MM.1S (cell line): ENCODE measurements around the gene KRTAP5-6.

ENCODE experiments used
- DNase-seq: peaks from one replicate; pipeline ENCODE4 v3.0.0-alpha.2; 2015
- H2AFZ ChIP-seq: fragments of 300-600 bp; sonication (generic); 2 replicates; pipeline ENCODE4 v1.6.0; 2016; ENCODE audit warnings: antibody characterized with exemption, low read length
- H3F3A ChIP-seq: fragments of 300-600 bp; sonication (generic); 2 replicates; pipeline ENCODE4 v1.6.1; 2016; ENCODE audit warnings: mild to moderate bottlenecking, antibody characterized with exemption, low read length, moderate library complexity, mixed read lengths; ENCODE audit not compliant: insufficient read depth
- H3K27ac ChIP-seq: fragments of 300-600 bp; sonication (generic); 2 replicates; pipeline ENCODE4 v1.5.1; 2016; ENCODE audit warnings: mild to moderate bottlenecking, low read length
- H3K27me3 ChIP-seq: fragments of 300-600 bp; sonication (generic); replicated peaks from 2 replicates; pipeline ENCODE4 v1.6.0; 2016; ENCODE audit warnings: low read length; ENCODE audit not compliant: insufficient read depth
- H3K36me3 ChIP-seq: fragments of 300-600 bp; sonication (generic); replicated peaks from 2 replicates; pipeline ENCODE4 v1.6.1; 2016; ENCODE audit warnings: mild to moderate bottlenecking, low read length, mixed read lengths; ENCODE audit not compliant: insufficient read depth
- H3K4me1 ChIP-seq: fragments of 300-600 bp; sonication (generic); 2 replicates; pipeline ENCODE4 v1.6.1; 2016; ENCODE audit warnings: low read length, mixed read lengths
- H3K4me2 ChIP-seq: fragments of 300-600 bp; sonication (generic); 2 replicates; pipeline ENCODE4 v1.6.0; 2016; ENCODE audit warnings: low read depth, low read length
- H3K4me3 ChIP-seq: fragments of 300-600 bp; sonication (generic); 2 replicates; pipeline ENCODE4 v1.5.1; 2016; ENCODE audit warnings: low read length, mixed read lengths
- H3K79me2 ChIP-seq: fragments of 300-600 bp; sonication (generic); 2 replicates; pipeline ENCODE4 v1.6.1; 2016; ENCODE audit warnings: mixed run types, low read length, mixed read lengths
- H3K9ac ChIP-seq: fragments of 300-600 bp; sonication (generic); 2 replicates; pipeline ENCODE4 v1.6.1; 2016; ENCODE audit warnings: low read length, mixed read lengths
- H3K9me2 ChIP-seq: fragments of 300-600 bp; sonication (generic); replicated peaks from 2 replicates; pipeline ENCODE4 v1.6.1; 2016; ENCODE audit warnings: mild to moderate bottlenecking, low read length, mixed read lengths; ENCODE audit not compliant: insufficient read depth
- H3K9me3 ChIP-seq: fragments of 300-600 bp; sonication (generic); replicated peaks from 2 replicates; pipeline ENCODE4 v1.6.1; 2016; ENCODE audit warnings: mild to moderate bottlenecking, low read length, mixed read lengths; ENCODE audit not compliant: insufficient read depth
- H4K20me1 ChIP-seq: fragments of 300-600 bp; sonication (generic); 2 replicates; pipeline ENCODE4 v1.6.1; 2016; ENCODE audit warnings: mild to moderate bottlenecking, low read length, moderate library complexity, mixed read lengths; ENCODE audit not compliant: insufficient read depth
- EZH2 ChIP-seq: fragments of 300-600 bp; sonication (generic); optimal IDR thresholded peaks from 2 replicates; pipeline ENCODE3; 2017; ENCODE audit warnings: low read depth, mild to moderate bottlenecking, antibody characterized with exemption, low read length, mixed read lengths
- EZH2phosphoT487 ChIP-seq: fragments of 300-600 bp; sonication (generic); IDR thresholded peaks from 2 replicates; pipeline ENCODE4 v1.6.1; 2018; ENCODE audit warnings: antibody characterized with exemption, low read length
- TF ChIP-seq, protein P1 (sequence below): fragments of 300-600 bp; sonication (generic); IDR thresholded peaks from 2 replicates; pipeline ENCODE4 v1.5.1; 2016; ENCODE audit warnings: antibody characterized with exemption, low read length, mixed read lengths

The KRTAP5-6 gene

DNA sequence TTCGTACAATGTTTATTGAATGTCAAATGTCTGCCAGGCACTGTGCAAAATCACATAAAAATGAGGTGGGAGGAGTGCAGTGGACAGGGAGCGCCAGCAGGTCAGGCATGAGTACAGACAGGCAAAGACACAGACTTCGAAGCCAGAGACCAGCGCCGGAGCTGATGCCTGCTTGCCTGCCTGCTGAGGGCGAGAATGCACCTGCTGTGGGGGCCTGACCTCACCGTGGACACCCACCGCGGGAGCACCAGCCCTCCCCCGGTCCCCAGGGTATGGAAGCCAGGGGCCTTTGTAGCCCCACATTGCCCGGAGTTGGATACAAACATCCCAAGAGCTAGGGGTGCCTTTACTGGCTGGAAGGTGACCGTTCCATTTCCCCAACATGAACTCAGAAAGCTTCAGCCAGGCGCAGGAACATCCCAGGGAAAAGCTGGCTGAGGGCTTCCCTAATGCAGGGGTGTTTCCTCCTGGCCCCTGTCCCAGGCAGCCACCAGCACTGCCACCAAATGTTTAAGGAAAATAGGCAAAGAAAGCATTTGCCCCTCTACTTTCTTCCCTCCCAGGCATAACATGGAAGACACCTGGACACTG lies 35.5 kb downstream of the KRTAP5-6 start:
- DNase-seq = no peak
- no peaks in the 10 kb centered on the region for H3K9me3 ChIP-seq
- H3K9ac ChIP-seq = no peak overlapping the region
- no peaks in the 10 kb centered on the region for H3K36me3 ChIP-seq
- no peaks in the 10 kb centered on the region for H3K9me2 ChIP-seq
- H4K20me1 ChIP-seq = no peaks in the 10 kb centered on the region
- no peak overlapping the region for H2AFZ ChIP-seq
- TF ChIP-seq, protein P1, sequence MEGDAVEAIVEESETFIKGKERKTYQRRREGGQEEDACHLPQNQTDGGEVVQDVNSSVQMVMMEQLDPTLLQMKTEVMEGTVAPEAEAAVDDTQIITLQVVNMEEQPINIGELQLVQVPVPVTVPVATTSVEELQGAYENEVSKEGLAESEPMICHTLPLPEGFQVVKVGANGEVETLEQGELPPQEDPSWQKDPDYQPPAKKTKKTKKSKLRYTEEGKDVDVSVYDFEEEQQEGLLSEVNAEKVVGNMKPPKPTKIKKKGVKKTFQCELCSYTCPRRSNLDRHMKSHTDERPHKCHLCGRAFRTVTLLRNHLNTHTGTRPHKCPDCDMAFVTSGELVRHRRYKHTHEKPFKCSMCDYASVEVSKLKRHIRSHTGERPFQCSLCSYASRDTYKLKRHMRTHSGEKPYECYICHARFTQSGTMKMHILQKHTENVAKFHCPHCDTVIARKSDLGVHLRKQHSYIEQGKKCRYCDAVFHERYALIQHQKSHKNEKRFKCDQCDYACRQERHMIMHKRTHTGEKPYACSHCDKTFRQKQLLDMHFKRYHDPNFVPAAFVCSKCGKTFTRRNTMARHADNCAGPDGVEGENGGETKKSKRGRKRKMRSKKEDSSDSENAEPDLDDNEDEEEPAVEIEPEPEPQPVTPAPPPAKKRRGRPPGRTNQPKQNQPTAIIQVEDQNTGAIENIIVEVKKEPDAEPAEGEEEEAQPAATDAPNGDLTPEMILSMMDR = no peak
- TF ChIP-seq EZH2 (no peak), EZH2phosphoT487 (no peak)
- no peak overlapping the region for H3K4me2 ChIP-seq
- H3K27me3 ChIP-seq = peaks cover 94% of the 10 kb centered on the region
- no peak overlapping the region for H3K27ac ChIP-seq
- H3F3A ChIP-seq = no peaks in the 10 kb centered on the region
- no peak overlapping the region for H3K4me3 ChIP-seq
- H3K4me1 ChIP-seq = no peaks in the 10 kb centered on the region
- H3K79me2 ChIP-seq = no peaks in the 10 kb centered on the region

GRCh38 chr11:1733009-1733715 lies 36.2 kb downstream of the KRTAP5-6 start:
- no peaks in the 10 kb centered on the region for H3K9me2 ChIP-seq
- H3K4me2 ChIP-seq = no peak overlapping the region
- H3K27me3 ChIP-seq = peaks cover 94% of the 10 kb centered on the region
- no peaks in the 10 kb centered on the region for H3K9me3 ChIP-seq
- no peaks in the 10 kb centered on the region for H3K36me3 ChIP-seq
- H4K20me1 ChIP-seq = no peaks in the 10 kb centered on the region
- H3K4me1 ChIP-seq = no peaks in the 10 kb centered on the region
- H2AFZ ChIP-seq = no peak overlapping the region
- no peak overlapping the region for H3K27ac ChIP-seq
- DNase-seq = no peak
- no peak overlapping the region for H3K9ac ChIP-seq
- no peak overlapping the region for H3K4me3 ChIP-seq
- H3K79me2 ChIP-seq = no peaks in the 10 kb centered on the region
- no peak for TF ChIP-seq EZH2
- TF ChIP-seq, protein P1 = no peak
- TF ChIP-seq EZH2phosphoT487 = no peak
- no peaks in the 10 kb centered on the region for H3F3A ChIP-seq

DNA sequence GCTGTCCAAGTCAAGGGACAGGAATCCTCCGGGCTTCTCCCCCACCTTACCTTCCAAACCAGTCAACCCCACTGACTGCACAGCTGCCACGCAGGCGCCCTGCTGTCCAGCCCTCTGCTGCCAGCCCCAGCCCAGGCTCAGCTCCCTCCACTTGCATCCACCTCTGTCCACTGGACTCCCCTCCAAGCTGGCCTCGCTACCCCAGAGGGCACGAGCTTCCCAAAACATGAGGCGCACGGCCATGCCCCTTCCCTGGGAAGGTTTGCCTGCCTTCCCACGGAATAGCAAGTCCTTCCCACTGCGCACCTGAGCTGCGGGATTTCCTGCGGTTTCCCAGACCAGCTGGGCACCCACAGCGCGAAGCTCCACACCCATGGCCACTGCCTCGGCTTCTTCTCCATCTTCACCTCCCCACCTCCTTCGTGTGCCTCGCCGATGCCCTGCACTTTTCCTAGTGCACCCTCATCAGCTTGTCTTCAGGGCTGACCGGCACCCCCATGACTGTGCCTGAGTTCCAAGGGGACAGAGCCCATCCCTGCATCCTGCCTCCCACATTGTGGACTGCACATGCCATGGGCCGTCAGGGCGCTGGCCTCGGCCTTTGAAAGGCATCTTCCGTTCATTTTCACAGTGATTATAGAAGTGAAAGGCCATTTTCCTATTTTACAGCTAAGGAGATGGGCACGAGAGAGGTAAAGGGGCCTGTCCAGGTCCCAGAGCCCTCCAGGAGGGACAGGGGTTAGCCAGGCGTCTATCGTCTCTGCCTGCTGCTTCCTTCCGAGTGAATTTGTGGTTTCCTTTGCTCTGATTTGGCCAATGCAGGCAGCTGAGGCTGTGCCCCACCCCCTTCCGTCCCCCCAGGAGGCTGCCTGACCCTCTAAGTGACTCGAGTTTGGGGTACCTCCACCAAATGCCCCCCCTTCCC lies 37.0 kb downstream of the KRTAP5-6 start:
- Histone ChIP-seq H3K4me2 (no peak overlapping the region), H3F3A (no peaks in the 10 kb centered on the region), H3K9ac (no peak overlapping the region), H3K27me3 (peaks cover 92% of the 10 kb centered on the region), H3K27ac (no peak overlapping the region), H3K9me3 (no peaks in the 10 kb centered on the region), H3K9me2 (no peaks in the 10 kb centered on the region), H2AFZ (no peak overlapping the region), H3K79me2 (no peaks in the 10 kb centered on the region), H3K36me3 (no peaks in the 10 kb centered on the region), H3K4me1 (no peaks in the 10 kb centered on the region), H3K4me3 (no peak overlapping the region), H4K20me1 (no peaks in the 10 kb centered on the region)
- DNase-seq = no peak
- TF ChIP-seq, protein P1 = no peak
- TF ChIP-seq EZH2 (no peak), EZH2phosphoT487 (no peak)
